Stomach smooth muscle (tissue), 2 donors: ENCODE measurements around the gene HSPA1L.
"Not testable (repeated sequence)": the region's sequence is repeated elsewhere in the genome, so short reads cannot be mapped to it uniquely, and the experiment has no call there.

Experiments
- H3K27ac ChIP-seq: one replicate; pipeline ENCODE4 v1.7.0; 2013; ENCODE audit warnings: mild to moderate bottlenecking, low read length, inconsistent platforms
- H3K27me3 ChIP-seq, 2 donors: one replicate each; pipeline ENCODE4 v1.7.0; 2013; ENCODE audit warnings: low read length in 2 of 2; ENCODE audit not compliant: insufficient read depth in 2 of 2, control insufficient read depth in 1 of 2
- H3K36me3 ChIP-seq, 2 donors: one replicate each; pipeline ENCODE4 v1.7.0; 2013; ENCODE audit warnings: low read length in 2 of 2; ENCODE audit not compliant: control insufficient read depth in 2 of 2, insufficient read depth in 2 of 2
- H3K4me1 ChIP-seq: one replicate; pipeline ENCODE4 v1.7.0; 2013; ENCODE audit warnings: low read length; ENCODE audit not compliant: control insufficient read depth, insufficient read depth
- H3K4me3 ChIP-seq, 2 donors: one replicate each; pipeline ENCODE4 v1.7.0; 2013; ENCODE audit warnings: low read length in 2 of 2
- H3K9ac ChIP-seq, 2 donors: one replicate each; pipeline ENCODE4 v1.7.0; 2013; ENCODE audit warnings: low read length in 2 of 2, mild to moderate bottlenecking in 1 of 2
- H3K9me3 ChIP-seq, 2 donors: one replicate each; pipeline ENCODE4 v1.7.0; 2013; ENCODE audit warnings: low read length in 2 of 2; ENCODE audit not compliant: control insufficient read depth in 2 of 2
- donor health status: healthy.
- donor health status: Pancreatic carcinoma.

HSPA1L gene

DNA sequence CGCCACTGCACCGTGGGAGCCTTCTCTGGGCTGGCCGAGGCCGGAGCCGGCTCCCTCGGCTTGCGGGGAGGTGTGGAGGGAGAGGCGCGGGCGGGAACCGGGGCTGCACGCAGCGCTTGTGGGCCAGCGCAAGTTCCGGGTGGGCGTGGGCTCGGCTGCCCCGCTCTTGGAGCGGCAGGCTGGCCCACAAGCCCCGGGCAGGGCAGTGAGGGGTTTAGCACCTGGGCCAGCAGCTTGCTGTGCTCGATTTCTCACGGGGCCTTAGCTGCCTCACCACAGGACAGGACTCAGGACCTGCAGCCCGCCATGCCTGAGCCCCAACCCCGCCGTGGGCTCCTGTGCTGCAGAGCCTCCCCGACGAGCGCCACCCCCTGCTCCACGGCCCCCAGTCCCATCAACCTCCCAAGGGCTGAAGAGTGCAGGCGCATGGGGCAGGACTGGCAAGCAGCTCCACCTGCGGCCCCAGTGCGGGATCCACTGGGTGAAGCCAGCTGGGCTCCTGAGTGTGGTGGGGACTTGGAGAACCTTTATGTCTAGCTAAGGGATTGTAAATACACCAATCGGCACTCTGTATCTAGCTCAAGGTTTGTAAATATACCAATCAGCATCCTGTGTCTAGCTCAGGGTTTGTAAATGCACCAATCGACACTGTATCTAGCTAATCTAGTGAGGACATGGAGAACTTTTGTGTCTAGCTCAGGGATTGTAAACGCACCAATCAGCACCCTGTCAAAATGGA lies 37.1 kb upstream of the HSPA1L start:
- not testable (repeated sequence) for H3K27ac ChIP-seq, H3K27me3 ChIP-seq, H3K9me3 ChIP-seq, H3K4me3 ChIP-seq, H3K4me1 ChIP-seq, H3K9ac ChIP-seq, H3K36me3 ChIP-seq

DNA sequence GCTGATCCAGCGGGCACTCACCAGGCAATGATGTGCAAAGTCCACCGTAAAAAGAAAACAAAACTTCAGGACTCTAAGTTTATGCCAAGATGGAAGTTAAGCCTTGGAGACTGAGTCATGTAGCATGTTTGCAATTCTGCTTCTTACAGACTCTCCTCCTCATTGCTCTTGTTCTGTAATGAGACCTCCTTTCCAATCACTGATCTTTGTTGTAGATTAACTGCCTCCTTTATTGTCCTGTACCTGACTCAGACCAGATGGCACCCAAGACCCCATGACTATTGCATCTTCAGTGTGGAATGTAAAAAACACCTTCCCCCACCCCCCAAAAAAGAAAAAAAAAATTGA lies 36.4 kb upstream of the HSPA1L start:
- no peak overlapping the region for H3K4me3 ChIP-seq
- H3K27me3 ChIP-seq: no peaks in the 10 kb centered on the region
- no peak overlapping the region for H3K27ac ChIP-seq
- no peak overlapping the region for H3K9ac ChIP-seq
- H3K9me3 ChIP-seq: no peaks in the 10 kb centered on the region
- no peaks in the 10 kb centered on the region for H3K36me3 ChIP-seq
- no peaks in the 10 kb centered on the region for H3K4me1 ChIP-seq

DNA sequence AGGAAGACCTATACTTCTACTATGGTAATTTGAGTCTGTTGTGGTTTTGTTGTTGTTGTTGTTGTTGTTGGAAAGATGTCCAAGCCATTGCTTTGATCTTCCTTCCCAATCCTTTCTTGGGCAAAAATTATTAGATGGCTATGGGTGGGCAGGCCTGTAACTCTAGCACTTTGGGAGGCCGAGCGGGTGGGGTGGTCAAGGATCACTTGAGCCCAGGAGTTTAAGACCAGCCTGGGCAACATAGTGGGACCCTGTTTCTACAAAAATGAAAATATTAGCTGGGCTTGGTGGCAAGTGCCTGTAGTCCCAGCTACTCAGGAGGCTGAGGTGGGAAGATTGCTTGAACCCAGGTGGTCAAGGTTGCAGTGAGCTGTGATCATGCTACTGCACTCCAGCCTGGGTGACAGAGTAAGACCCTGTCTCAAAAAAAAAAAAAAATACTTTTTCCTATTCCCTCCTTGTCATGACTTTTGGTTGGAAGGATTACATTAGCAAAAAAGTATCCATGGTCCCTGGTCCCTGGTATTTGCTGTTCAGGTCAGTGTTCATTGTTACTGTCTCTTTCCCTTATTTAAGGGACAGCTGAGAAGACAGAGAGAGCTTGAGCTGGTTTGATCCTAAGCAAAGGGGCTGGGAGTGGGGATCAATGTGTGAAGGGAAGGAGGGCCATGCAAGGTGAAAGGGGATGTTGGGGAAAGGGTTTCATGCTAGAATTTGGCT lies 35.8 kb upstream of the HSPA1L start:
- H3K27me3 ChIP-seq: no peaks in the 10 kb centered on the region
- H3K36me3 ChIP-seq: no peaks in the 10 kb centered on the region
- H3K4me1 ChIP-seq: no peaks in the 10 kb centered on the region
- no peak overlapping the region for H3K27ac ChIP-seq
- H3K9ac ChIP-seq: no peak overlapping the region
- no peaks in the 10 kb centered on the region for H3K9me3 ChIP-seq
- no peak overlapping the region for H3K4me3 ChIP-seq

DNA sequence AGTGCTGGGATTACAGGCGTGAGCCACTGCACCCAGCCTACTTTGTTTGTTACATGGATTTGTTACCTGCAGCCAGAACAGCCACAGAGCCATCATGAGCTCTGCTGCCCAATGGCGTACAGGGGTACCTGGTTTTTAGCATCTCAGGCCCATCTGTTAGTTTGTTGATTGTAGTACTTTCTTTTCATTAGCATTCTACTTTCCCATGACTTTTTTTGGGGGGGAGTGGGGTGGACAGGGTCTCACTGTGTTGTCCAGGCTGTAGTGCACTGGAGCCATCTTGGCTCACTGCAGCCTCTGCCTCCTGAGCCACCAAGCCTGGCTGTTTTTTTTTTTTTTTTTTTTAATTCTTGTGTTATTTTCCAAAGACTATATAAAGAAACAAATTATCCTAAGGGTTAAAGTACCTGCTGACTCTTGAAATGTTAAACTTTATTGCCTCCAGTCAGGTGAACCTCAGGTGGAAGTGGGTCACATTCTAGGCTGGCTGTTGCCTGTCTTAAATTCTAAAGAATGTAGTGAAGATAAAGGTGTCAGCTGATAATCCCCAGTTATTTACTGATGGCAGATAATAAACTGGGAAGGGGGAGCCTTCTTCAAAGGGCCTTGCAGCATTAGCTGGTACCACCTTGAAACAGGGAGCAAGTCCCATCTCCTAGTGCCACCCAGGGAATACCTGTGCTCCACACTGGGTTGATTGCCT lies 32.3 kb upstream of the HSPA1L start:
- Histone ChIP-seq H3K36me3 (peaks cover 0 to 11% of the 10 kb centered on the region in 2 donors), H3K4me1 (no peaks in the 10 kb centered on the region), H3K27ac (no peak overlapping the region), H3K9ac (no peak overlapping the region), H3K4me3 (no peak overlapping the region), H3K27me3 (no peaks in the 10 kb centered on the region), H3K9me3 (no peaks in the 10 kb centered on the region)

DNA sequence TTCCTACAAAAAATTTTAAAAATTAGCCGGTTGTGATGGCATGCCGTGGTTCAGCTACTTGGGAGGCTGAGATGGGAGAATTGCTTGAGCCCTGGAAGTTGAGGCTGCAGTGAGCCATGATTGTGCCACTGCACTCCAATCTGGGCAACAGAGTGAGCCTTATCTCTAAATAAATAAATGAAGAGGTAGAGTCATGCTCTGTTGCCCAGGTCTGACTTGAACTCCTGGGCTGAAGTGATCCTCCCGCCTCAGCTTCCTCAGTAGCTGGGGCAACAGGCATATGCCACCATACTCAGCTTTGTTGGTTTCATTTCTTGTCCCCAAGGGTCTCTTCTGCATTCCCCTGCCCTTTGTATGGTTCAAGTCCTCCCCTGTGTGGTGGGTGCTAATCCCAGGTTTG lies 29.4 kb upstream of the HSPA1L start:
- H3K9me3 ChIP-seq: no peaks in the 10 kb centered on the region
- no peaks in the 10 kb centered on the region for H3K27me3 ChIP-seq
- H3K4me1 ChIP-seq: no peaks in the 10 kb centered on the region
- H3K36me3 ChIP-seq: peaks cover 2 to 24% of the 10 kb centered on the region in 2 donors
- no peak overlapping the region for H3K27ac ChIP-seq
- H3K9ac ChIP-seq: no peak overlapping the region
- no peak overlapping the region for H3K4me3 ChIP-seq

DNA sequence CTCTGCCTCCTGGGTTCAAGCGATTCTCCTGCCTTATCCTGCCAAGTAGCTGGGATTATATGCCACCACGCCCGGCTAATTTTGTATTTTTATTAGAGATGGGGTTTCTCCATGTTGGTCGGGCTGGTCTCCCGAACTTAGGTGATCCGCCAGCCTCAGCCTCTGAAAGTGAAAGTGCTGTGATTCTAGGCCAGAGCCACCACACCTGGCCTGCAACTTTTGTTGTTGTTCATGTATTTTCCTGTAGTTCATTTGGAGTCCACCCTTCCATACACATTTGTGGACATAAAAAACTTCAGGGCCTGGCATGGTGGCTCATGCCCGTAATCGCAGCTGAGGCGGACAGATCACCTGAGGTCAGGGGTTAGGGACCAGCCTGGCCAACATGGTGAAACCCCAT lies 27.0 kb upstream of the HSPA1L start:
- H3K27ac ChIP-seq: no peak overlapping the region
- no peak overlapping the region for H3K9ac ChIP-seq
- peaks cover 10% of the 10 kb centered on the region for H3K4me1 ChIP-seq
- peaks cover 17 to 40% of the 10 kb centered on the region in 2 donors for H3K36me3 ChIP-seq
- no peak overlapping the region for H3K4me3 ChIP-seq
- no peaks in the 10 kb centered on the region for H3K9me3 ChIP-seq
- no peaks in the 10 kb centered on the region for H3K27me3 ChIP-seq

DNA sequence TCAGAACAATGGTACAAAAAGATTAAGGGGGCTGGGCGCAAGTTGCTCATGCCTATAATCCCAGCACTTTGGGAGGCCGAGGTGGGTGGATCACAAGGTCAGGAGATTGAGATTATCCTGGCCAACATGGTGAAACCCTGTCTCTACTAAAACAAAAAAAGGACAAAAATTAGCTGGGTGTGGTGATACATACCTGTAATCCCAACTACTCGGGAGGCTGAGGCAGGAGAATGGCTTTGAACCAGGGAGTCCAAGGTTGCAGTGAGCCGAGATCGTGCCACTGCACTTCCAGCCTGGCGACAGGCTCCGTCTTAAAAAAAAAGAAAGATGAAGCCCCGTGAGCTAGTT lies 24.7 kb upstream of the HSPA1L start:
- not testable (repeated sequence) for H3K27me3 ChIP-seq, H3K9me3 ChIP-seq, H3K9ac ChIP-seq, H3K4me3 ChIP-seq, H3K27ac ChIP-seq
- Histone ChIP-seq H3K4me1 (peaks cover 28% of the 10 kb centered on the region), H3K36me3 (peaks cover 17 to 43% of the 10 kb centered on the region in 2 donors)

DNA sequence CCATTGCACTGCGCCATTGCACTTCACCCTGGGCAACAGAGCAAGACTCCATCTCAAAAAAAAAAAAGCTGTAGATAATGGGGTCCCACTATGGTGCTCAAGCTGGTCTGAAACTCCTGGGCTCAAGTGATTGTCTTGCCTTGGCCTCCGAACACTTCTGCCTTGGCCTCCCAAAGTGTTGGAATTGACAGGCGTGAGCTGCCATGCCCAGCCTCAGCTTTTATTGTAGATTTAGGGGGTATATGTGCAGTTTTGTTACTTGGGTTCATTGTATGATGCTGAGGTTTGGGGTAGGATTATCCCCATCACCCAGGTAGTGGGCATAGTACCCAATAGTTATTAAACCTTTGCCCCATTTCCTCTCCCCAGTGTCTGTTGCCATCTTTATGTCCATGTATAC lies 23.9 kb upstream of the HSPA1L start:
- Histone ChIP-seq H3K9me3 (no peaks in the 10 kb centered on the region), H3K4me3 (no peak overlapping the region), H3K36me3 (peaks cover 17 to 36% of the 10 kb centered on the region in 2 donors), H3K9ac (no peak overlapping the region), H3K27ac (no peak overlapping the region), H3K27me3 (no peaks in the 10 kb centered on the region), H3K4me1 (peaks cover 28% of the 10 kb centered on the region)

DNA sequence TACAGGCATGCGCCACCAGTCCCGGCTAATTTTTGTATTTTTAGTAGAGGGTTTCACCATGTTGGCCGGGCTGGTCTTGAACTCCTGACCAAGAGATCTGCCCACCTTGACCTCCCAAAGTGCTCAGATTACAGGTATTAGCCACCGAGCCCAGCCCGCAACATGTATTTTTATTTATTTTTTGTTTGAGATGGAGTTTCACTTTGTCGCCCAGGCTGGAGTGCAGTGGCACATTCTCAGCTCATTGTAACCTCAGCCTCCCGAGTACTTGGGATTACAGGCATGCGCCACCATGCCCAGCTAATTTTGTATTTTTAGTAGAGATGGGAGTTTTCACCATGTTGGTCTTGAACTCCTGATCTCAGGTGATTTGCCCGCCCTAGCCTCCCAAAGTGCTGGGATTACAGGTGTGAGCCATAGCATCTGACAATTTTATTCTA lies 23.1 kb upstream of the HSPA1L start:
- not testable (repeated sequence) for H3K9ac ChIP-seq, H3K27ac ChIP-seq, H3K27me3 ChIP-seq, H3K9me3 ChIP-seq, H3K4me3 ChIP-seq
- Histone ChIP-seq H3K4me1 (peaks cover 28% of the 10 kb centered on the region), H3K36me3 (peaks cover 17 to 36% of the 10 kb centered on the region in 2 donors)

DNA sequence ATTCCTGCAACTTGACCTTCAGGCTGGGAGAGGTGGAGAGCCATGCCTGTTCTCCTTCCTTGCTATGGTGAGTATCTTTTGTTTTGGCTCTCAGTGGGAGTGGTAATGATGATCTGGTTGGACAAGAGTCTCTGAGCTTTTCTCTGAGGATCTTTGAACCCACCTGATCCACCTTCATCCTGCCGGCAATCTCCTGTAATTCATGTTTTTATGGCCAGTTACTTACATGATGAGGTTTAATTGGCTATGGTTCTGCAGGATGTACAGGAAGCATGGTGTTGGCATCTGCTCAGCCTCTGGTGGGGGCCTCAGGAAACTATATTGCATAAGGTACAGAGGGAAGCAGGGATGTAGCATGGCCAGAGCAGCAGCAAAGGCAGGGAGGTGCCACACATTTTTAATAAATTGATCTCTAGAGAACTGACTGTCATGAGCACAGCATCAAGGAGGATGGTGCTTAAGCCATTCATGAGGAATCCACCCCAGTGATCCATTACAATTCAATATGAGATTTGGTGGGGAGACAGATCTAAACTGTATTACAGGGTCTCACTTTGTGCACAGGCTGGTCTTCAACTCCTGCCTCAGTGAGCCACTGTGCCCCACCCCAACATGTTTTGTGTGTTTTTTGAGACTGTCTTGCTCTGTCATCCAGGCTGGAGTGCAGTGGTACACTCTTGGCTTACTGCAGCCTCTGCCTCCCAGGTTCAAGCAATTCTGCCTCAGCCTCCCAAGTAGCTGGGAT lies 22.5 kb upstream of the HSPA1L start:
- Histone ChIP-seq H3K9ac (peak overlapping the region in 1 of 2 donors; percentile 43), H3K36me3 (peaks cover 17 to 32% of the 10 kb centered on the region in 2 donors), H3K4me3 (peak overlapping the region; percentile 17 to 47), H3K4me1 (peaks cover 28% of the 10 kb centered on the region), H3K27ac (peak overlapping the region; percentile 93), H3K9me3 (no peaks in the 10 kb centered on the region), H3K27me3 (no peaks in the 10 kb centered on the region)
